ENCODE results near the gene ZBTB32. TPM values are rescaled to one million over a fixed set of nuclear protein-coding genes. Genes with fewer than 3 reads are reported as not detected.

The ZBTB32 gene
- total RNA-seq, 1 donor from 2014 or later, result not detected

- Mint-ChIP-seq H3K4me1 (ENCODE audit: low read depth, unreplicated experiment) (peaks cover 16% of the 10 kb centered on the region), H3K36me3 (ENCODE audit: low read depth, unreplicated experiment) (peaks cover 23% of the 10 kb centered on the region), H3K27ac (ENCODE audit: unreplicated experiment) (peak overlapping the region; percentile 97), H3K4me3 (ENCODE audit: unreplicated experiment) (peak overlapping the region; percentile 95), H3K27me3 (ENCODE audit: low read depth, unreplicated experiment) (peaks cover 2% of the 10 kb centered on the region), H3K9me3 (ENCODE audit: unreplicated experiment) (no peaks in the 10 kb centered on the region)
- H3K27ac ChIP-seq (ENCODE audit: low read depth, low read length), result peak overlapping the region; percentile 99
- peaks cover 35% of the 10 kb centered on the region for H3K4me1 ChIP-seq (ENCODE audit: insufficient read depth, low read length)
- H3K36me3 ChIP-seq (ENCODE audit: insufficient read depth, low read length), result peaks cover 6% of the 10 kb centered on the region
- peak overlapping the region; percentile 100 for H3K4me3 ChIP-seq (ENCODE audit: insufficient read depth, low read depth, low read length)
- peak overlapping the region; percentile 96 for H3K4me2 ChIP-seq (ENCODE audit: low read length)
- H4K20me1 ChIP-seq (ENCODE audit: insufficient read depth, low read length), result peaks cover 16% of the 10 kb centered on the region
- TF ChIP-seq EZH2 (IDR thresholded peaks at IDR 0.05; ENCODE audit: insufficient read depth, low read length) (no peak), CTCF (IDR thresholded peaks at IDR 0.05; ENCODE audit: insufficient read depth, low read depth, low read length) (no peak)
- peaks cover 37% of the 10 kb centered on the region for H3K79me2 ChIP-seq (ENCODE audit: insufficient read depth, low read length)
- peak overlapping the region; percentile 47 for H2AFZ ChIP-seq (ENCODE audit: low read depth, low read length)
- H3K9ac ChIP-seq (ENCODE audit: low read length), result peak overlapping the region; percentile 99
- DNase-seq (ENCODE audit: low read depth) (peak; percentile 93), FAIRE-seq (no peak)
- H3K9me3 ChIP-seq (ENCODE audit: insufficient read depth, low read depth, low read length), result no peaks in the 10 kb centered on the region
- no peaks in the 10 kb centered on the region for H3K27me3 ChIP-seq (ENCODE audit: insufficient read depth, low read length)
Measured at GRCh38 chr19:35757231-35757748, 52.9 kb downstream of the ZBTB32 start.

- Histone ChIP-seq H3K27me3 (ENCODE audit: insufficient read depth, low read length) (no peaks in the 10 kb centered on the region), H3K27ac (ENCODE audit: low read depth, low read length) (peak within 1 kb of the TSS; percentile 99), H4K20me1 (ENCODE audit: insufficient read depth, low read length) (peaks cover 16% of the 10 kb centered on the region), H3K36me3 (ENCODE audit: insufficient read depth, low read length) (peaks cover 6% of the 10 kb centered on the region), H3K4me3 (ENCODE audit: insufficient read depth, low read depth, low read length) (peak within 1 kb of the TSS; percentile 100), H3K79me2 (ENCODE audit: insufficient read depth, low read length) (peaks cover 31% of the 10 kb centered on the region), H3K4me2 (ENCODE audit: low read length) (peak within 1 kb of the TSS; percentile 96), H3K4me1 (ENCODE audit: insufficient read depth, low read length) (peaks cover 35% of the 10 kb centered on the region), H3K9me3 (ENCODE audit: insufficient read depth, low read depth, low read length) (no peaks in the 10 kb centered on the region), H3K9ac (ENCODE audit: low read length) (peak within 1 kb of the TSS; percentile 99), H2AFZ (ENCODE audit: low read depth, low read length) (peak within 1 kb of the TSS; percentile 86)
- Mint-ChIP-seq H3K9me3 (ENCODE audit: unreplicated experiment) (no peaks in the 10 kb centered on the region), H3K27ac (ENCODE audit: unreplicated experiment) (peak within 1 kb of the TSS; percentile 97), H3K36me3 (ENCODE audit: low read depth, unreplicated experiment) (peaks cover 22% of the 10 kb centered on the region), H3K4me3 (ENCODE audit: unreplicated experiment) (peak within 1 kb of the TSS; percentile 95), H3K4me1 (ENCODE audit: low read depth, unreplicated experiment) (peaks cover 16% of the 10 kb centered on the region), H3K27me3 (ENCODE audit: low read depth, unreplicated experiment) (peaks cover 2% of the 10 kb centered on the region)
- TF ChIP-seq EZH2 (IDR thresholded peaks at IDR 0.05; ENCODE audit: insufficient read depth, low read length), result no peak
- peak; percentile 99 for DNase-seq (ENCODE audit: low read depth)
- FAIRE-seq, result peak; percentile 58
Measured at GRCh38 chr19:35757749-35758608, 53.6 kb downstream of the ZBTB32 start, which contains the start of gene PROSER3. Gene PROSER3 (plus strand): TSS chr19:35758176. CDS start chr19:35758216, 40 bp downstream.

- peak overlapping the region; percentile 95 for H3K4me3 Mint-ChIP-seq (ENCODE audit: unreplicated experiment)
- no peak overlapping the region for H3K27ac ChIP-seq (ENCODE audit: low read depth, low read length)
Measured at GRCh38 chr19:35759697-35760096, 55.3 kb downstream of the ZBTB32 start.

More at GRCh38 chr19:35759697-35760096, 55.3 kb downstream of the ZBTB32 start:
- TF ChIP-seq EZH2 (IDR thresholded peaks at IDR 0.05; ENCODE audit: insufficient read depth, low read length) (no peak), CTCF (IDR thresholded peaks at IDR 0.05; ENCODE audit: insufficient read depth, low read depth, low read length) (no peak)
- FAIRE-seq (no peak), DNase-seq (ENCODE audit: low read depth) (no peak)
- no peak overlapping the region for H3K27ac Mint-ChIP-seq (ENCODE audit: unreplicated experiment)
- H3K36me3 ChIP-seq (ENCODE audit: insufficient read depth, low read length), result peaks cover 4% of the 10 kb centered on the region
- peaks cover 11% of the 10 kb centered on the region for H4K20me1 ChIP-seq (ENCODE audit: insufficient read depth, low read length)
- H3K4me3 ChIP-seq (ENCODE audit: insufficient read depth, low read depth, low read length), result no peak overlapping the region
- H3K27me3 Mint-ChIP-seq (ENCODE audit: low read depth, unreplicated experiment), result peaks cover under 1% of the 10 kb centered on the region
- peaks cover 16% of the 10 kb centered on the region for H3K4me1 Mint-ChIP-seq (ENCODE audit: low read depth, unreplicated experiment)
- no peak overlapping the region for H2AFZ ChIP-seq (ENCODE audit: low read depth, low read length)
- H3K27me3 ChIP-seq (ENCODE audit: insufficient read depth, low read length), result no peaks in the 10 kb centered on the region
- H3K9ac ChIP-seq (ENCODE audit: low read length), result no peak overlapping the region
- H3K36me3 Mint-ChIP-seq (ENCODE audit: low read depth, unreplicated experiment), result peaks cover 11% of the 10 kb centered on the region
- no peaks in the 10 kb centered on the region for H3K9me3 ChIP-seq (ENCODE audit: insufficient read depth, low read depth, low read length)
- peak overlapping the region; percentile 96 for H3K4me2 ChIP-seq (ENCODE audit: low read length)
- H3K4me1 ChIP-seq (ENCODE audit: insufficient read depth, low read length), result peaks cover 35% of the 10 kb centered on the region
- peaks cover 28% of the 10 kb centered on the region for H3K79me2 ChIP-seq (ENCODE audit: insufficient read depth, low read length)
- no peaks in the 10 kb centered on the region for H3K9me3 Mint-ChIP-seq (ENCODE audit: unreplicated experiment)
